ENCODE results near the gene RNF150. TPM values are rescaled to one million over a fixed set of nuclear protein-coding genes. Genes with fewer than 3 reads are reported as not detected.
"Not testable (repeated sequence)": the region's sequence is repeated elsewhere in the genome, so short reads cannot be mapped to it uniquely, and the experiment has no call there.

The RNF150 gene
- total and polyA plus RNA-seq, 12 donors = 10.8 to 131 (median 93.3) TPM

GRCh38 chr4:141177171-141177570, 43.9 kb upstream of the RNF150 start:
- H3K27me3 ChIP-seq = no peaks in the 10 kb centered on the region
- WGBS, 2 donors = 46 to 58% methylated on average over 1 of the region's 1 CpG
- DNase-seq (no peak), ATAC-seq (no peak)
- H3K4me1 ChIP-seq = no peaks in the 10 kb centered on the region
- H3K4me3 ChIP-seq = no peak overlapping the region
- no peak overlapping the region for H3K27ac ChIP-seq
- H3K36me3 ChIP-seq = no peaks in the 10 kb centered on the region
- no peaks in the 10 kb centered on the region for H3K9me3 ChIP-seq
- TF ChIP-seq, protein P1, sequence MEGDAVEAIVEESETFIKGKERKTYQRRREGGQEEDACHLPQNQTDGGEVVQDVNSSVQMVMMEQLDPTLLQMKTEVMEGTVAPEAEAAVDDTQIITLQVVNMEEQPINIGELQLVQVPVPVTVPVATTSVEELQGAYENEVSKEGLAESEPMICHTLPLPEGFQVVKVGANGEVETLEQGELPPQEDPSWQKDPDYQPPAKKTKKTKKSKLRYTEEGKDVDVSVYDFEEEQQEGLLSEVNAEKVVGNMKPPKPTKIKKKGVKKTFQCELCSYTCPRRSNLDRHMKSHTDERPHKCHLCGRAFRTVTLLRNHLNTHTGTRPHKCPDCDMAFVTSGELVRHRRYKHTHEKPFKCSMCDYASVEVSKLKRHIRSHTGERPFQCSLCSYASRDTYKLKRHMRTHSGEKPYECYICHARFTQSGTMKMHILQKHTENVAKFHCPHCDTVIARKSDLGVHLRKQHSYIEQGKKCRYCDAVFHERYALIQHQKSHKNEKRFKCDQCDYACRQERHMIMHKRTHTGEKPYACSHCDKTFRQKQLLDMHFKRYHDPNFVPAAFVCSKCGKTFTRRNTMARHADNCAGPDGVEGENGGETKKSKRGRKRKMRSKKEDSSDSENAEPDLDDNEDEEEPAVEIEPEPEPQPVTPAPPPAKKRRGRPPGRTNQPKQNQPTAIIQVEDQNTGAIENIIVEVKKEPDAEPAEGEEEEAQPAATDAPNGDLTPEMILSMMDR (IDR thresholded peaks at IDR 0.05) = no peak
- intact Hi-C loops (cut with DNase I) = no loop called here

- no peaks in the 10 kb centered on the region for H3K27me3 ChIP-seq
- H3K4me3 ChIP-seq = no peak overlapping the region
- TF ChIP-seq, protein P1 (IDR thresholded peaks at IDR 0.05) = no peak
- WGBS, 2 donors = 58 to 67% methylated on average over 1 of the region's 1 CpG
- intact Hi-C loops (cut with DNase I) = no loop called here
- no peak overlapping the region for H3K27ac ChIP-seq
- no peaks in the 10 kb centered on the region for H3K4me1 ChIP-seq
- no peaks in the 10 kb centered on the region for H3K36me3 ChIP-seq
- DNase-seq (no peak), ATAC-seq (no peak)
- peaks cover 0 to under 1% (median 0%) of the 10 kb centered on the region in 11 donors for H3K9me3 ChIP-seq
These were observed 41.2 kb upstream of the RNF150 start for GRCh38 chr4:141174457-141174856.

DNA sequence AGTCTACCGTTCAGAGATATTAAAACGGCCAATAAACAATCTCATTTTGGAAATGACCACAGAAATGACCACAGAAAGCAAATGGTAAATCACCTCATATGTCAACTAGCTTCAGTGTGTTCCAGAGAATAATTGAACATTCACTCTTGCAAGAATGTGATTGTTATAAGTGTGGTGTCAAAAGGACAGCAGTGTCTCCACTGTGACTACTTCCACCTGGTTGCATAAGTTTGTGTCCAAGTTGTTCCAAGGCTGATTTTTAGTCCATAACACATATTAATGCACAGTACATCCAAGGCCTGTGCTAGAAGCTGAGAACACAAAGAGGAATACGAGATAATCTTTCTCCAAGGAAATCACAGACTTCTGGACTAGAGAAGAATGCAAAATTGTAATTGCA, 37.4 kb upstream of the RNF150 start:
- intact Hi-C loops (cut with DNase I) = no loop called here
- no peak overlapping the region for H3K27ac ChIP-seq
- no peak overlapping the region for H3K4me3 ChIP-seq
- no peaks in the 10 kb centered on the region for H3K36me3 ChIP-seq
- ATAC-seq (no peak), DNase-seq (no peak)
- 75 to 83% methylated on average over 3 of the region's 3 CpGs for WGBS, 2 donors
- TF ChIP-seq, protein P1 (IDR thresholded peaks at IDR 0.05) = no peak
- no peaks in the 10 kb centered on the region for H3K4me1 ChIP-seq
- no peaks in the 10 kb centered on the region for H3K27me3 ChIP-seq
- peaks cover 0 to 8% (median 0%) of the 10 kb centered on the region in 11 donors for H3K9me3 ChIP-seq

GRCh38 chr4:141169391-141169790, 36.1 kb upstream of the RNF150 start:
- no peak overlapping the region for H3K27ac ChIP-seq
- intact Hi-C loops (cut with DNase I) = loop anchor here in 1 of 10 donors (10.0 kb wide), 1 partner anchor 545 kb away; no protein-coding TSS in a partner anchor
- H3K27me3 ChIP-seq = peaks cover 0 to 4% (median 0%) of the 10 kb centered on the region in 7 donors
- H3K9me3 ChIP-seq = peaks cover 0 to 8% (median 0%) of the 10 kb centered on the region in 11 donors
- ATAC-seq (no peak), DNase-seq (no peak)
- H3K4me1 ChIP-seq = no peaks in the 10 kb centered on the region
- no peaks in the 10 kb centered on the region for H3K36me3 ChIP-seq
- H3K4me3 ChIP-seq = no peak overlapping the region
- TF ChIP-seq, protein P1 (IDR thresholded peaks at IDR 0.05) = no peak

GRCh38 chr4:141165001-141165400, 31.7 kb upstream of the RNF150 start:
- WGBS, 2 donors = 90 to 91% methylated on average over 5 of the region's 5 CpGs
- not testable (repeated sequence) for ATAC-seq, DNase-seq, H3K36me3 ChIP-seq, H3K4me3 ChIP-seq, H3K4me1 ChIP-seq, H3K27ac ChIP-seq, H3K27me3 ChIP-seq, H3K9me3 ChIP-seq
- intact Hi-C loops (cut with DNase I) = loop anchor here in 1 of 10 donors (10.0 kb wide), 1 partner anchor 550 kb away; no protein-coding TSS in a partner anchor

Data from heart right ventricle (tissue), 16 donors.